HL-60 (cell line): ENCODE data around the gene ZNF24.

Source experiments
- GABPA ChIP-seq: IDR thresholded peaks from 2 replicates; pipeline ENCODE4 v1.6.1; 2012; ENCODE audit warnings: low read depth
- POLR2AphosphoS5 ChIP-seq: IDR thresholded peaks from 2 replicates; pipeline ENCODE4 v1.6.1; 2012; ENCODE audit warnings: low read depth

GRCh38 chr18:35345460-35345921 is 1.3 kb upstream of the ZNF24 start:
- no peak for TF ChIP-seq GABPA
- TF ChIP-seq POLR2AphosphoS5, result no peak
